NCI-H2227 (cell line): ENCODE results near the gene MMRN1.

Experiments used
- DNase-seq: peaks from one replicate; lab custom pipeline; 2025; ENCODE audit not compliant: unreplicated experiment; lab: John Stamatoyannopoulos, UW

The MMRN1 gene, protein sequence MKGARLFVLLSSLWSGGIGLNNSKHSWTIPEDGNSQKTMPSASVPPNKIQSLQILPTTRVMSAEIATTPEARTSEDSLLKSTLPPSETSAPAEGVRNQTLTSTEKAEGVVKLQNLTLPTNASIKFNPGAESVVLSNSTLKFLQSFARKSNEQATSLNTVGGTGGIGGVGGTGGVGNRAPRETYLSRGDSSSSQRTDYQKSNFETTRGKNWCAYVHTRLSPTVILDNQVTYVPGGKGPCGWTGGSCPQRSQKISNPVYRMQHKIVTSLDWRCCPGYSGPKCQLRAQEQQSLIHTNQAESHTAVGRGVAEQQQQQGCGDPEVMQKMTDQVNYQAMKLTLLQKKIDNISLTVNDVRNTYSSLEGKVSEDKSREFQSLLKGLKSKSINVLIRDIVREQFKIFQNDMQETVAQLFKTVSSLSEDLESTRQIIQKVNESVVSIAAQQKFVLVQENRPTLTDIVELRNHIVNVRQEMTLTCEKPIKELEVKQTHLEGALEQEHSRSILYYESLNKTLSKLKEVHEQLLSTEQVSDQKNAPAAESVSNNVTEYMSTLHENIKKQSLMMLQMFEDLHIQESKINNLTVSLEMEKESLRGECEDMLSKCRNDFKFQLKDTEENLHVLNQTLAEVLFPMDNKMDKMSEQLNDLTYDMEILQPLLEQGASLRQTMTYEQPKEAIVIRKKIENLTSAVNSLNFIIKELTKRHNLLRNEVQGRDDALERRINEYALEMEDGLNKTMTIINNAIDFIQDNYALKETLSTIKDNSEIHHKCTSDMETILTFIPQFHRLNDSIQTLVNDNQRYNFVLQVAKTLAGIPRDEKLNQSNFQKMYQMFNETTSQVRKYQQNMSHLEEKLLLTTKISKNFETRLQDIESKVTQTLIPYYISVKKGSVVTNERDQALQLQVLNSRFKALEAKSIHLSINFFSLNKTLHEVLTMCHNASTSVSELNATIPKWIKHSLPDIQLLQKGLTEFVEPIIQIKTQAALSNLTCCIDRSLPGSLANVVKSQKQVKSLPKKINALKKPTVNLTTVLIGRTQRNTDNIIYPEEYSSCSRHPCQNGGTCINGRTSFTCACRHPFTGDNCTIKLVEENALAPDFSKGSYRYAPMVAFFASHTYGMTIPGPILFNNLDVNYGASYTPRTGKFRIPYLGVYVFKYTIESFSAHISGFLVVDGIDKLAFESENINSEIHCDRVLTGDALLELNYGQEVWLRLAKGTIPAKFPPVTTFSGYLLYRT

GRCh38 chr4:89894649-89895550 lies at the start of gene MMRN1:
Gene MMRN1 (plus strand): TSS chr4:89894854. CDS start chr4:89894972, 118 bp downstream.
- DNase-seq, result no peak

DNA sequence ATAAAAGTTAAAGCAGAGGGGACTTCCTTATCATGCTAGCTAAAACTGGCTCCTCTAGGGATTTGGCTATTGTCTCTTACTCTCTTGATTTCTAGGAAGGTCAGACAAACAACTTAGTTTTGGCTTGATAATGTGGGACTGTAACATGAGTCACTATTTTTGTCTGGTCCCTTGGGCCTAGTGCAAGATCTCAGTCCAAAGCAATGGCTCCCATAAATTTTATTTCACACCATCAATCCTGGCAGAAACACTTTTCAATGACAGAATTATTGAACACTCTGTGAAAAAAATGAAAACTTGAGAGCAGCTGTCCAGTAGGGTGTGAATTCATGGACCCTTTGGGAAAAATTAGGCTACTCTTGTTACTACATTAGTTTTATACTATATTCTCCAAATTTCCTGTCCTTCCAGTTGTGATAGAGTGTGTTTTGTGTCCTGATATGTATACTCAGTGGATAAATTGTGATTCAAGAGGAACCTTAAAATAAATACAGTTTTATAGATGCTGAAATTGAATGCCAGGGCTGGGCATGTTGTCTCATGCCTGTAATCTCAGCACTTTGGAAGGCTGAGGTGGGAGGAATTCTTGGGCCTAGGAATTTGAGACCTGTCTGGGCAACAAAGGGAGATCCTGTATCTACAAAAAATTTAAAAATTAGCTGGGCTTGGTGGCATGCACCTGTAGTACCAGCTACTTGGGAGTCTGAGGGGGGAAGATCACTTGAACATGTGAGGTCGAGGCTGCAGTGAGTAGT lies 46.9 kb upstream of the MMRN1 start:
- no peak for DNase-seq

- DNase-seq, result no peak
Measured at GRCh38 chr4:89855236-89855635, 39.4 kb upstream of the MMRN1 start.

GRCh38 chr4:89860971-89861370 lies 33.7 kb upstream of the MMRN1 start:
- DNase-seq, result no peak

GRCh38 chr4:89863533-89863932 lies 31.1 kb upstream of the MMRN1 start:
- no peak for DNase-seq

DNA sequence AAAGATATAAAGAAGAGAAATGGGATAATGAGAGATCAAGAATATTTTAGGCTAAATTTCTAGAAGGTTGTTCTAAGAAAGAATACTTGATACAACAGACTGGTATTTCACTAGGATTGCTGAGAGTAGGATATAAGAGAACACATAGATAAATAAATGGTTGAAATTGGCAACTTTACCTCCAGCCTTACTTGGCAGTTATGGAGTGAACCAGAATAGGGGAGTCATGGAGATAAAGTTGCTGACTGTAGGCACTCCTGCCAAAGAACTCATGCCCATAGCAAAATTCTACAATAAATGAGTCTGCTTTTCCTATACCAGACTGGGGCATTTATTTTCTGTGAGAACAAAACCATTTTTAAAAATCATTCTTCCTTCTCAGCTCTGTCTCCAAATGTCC lies 26.4 kb upstream of the MMRN1 start:
- DNase-seq, result no peak

GRCh38 chr4:89868999-89869589 lies 25.6 kb upstream of the MMRN1 start:
- no peak for DNase-seq

- no peak for DNase-seq
Measured at GRCh38 chr4:89871211-89871610, 23.4 kb upstream of the MMRN1 start.

DNA sequence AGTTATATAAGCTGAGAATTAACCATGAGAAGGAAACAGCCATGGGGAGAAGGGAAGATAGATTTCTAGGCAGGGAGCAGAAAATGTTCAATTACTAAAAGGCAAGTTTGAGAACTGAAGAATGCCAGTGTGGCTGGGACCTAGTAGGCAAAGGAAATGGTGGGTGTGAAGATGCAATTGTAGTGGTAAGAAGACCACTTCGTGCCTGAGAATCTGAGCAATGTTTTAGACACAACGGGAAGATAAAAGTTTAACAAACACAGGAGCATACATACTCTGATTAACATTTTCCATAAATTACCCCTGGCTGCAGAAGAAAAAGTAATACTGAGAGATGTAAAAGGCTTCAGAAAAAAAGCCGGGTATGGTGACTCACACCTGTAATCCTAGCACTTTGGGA lies 18.1 kb upstream of the MMRN1 start:
- no peak for DNase-seq

DNA sequence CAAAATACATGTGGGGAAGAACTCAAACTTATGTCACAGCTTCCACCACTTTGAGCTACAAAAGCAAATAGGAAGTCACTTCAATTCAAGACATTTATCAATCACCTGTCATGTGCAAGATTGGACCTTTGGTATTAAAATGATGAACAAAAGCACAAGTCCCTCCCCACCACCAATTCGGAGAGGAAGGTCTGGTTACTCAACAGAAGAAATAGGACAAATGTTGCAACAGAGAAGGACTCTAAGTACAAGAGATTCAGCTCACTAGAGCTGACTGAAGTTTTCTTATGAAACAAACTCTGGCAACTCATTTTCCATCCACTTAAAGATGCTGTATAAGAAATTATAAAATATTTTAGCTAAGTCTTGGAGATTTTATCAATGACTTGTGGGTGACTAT lies 16.0 kb upstream of the MMRN1 start:
- DNase-seq, result no peak

- peak; percentile 47 for DNase-seq
Measured at GRCh38 chr4:89879215-89879614, 15.4 kb upstream of the MMRN1 start.

- no peak for DNase-seq
Measured at GRCh38 chr4:89889289-89889688, 5.4 kb upstream of the MMRN1 start.

- no peak for DNase-seq
Measured at GRCh38 chr4:89897867-89898266, 3.2 kb downstream of the MMRN1 start.

- DNase-seq, result no peak
Measured at GRCh38 chr4:89898304-89898716, 3.7 kb downstream of the MMRN1 start.

DNA sequence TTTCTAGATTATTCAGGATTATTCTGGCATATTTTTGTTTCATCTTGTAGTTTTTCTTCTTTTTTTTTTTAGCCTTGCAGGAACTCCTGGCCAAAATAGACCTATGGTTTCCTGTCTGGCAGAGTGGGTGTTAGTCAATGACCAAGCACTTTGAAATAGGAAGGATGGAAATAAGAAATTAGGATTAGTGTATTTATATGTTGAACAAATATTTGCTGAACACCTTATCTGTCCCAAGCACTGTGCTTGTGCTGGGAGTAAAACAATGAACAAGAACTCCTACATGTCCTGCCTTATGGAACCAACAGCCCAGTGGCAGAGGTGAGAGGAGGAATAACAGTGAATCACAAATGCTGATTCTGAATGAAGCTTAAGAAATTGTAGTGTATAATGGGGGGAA lies 4.5 kb downstream of the MMRN1 start:
- no peak for DNase-seq

DNA sequence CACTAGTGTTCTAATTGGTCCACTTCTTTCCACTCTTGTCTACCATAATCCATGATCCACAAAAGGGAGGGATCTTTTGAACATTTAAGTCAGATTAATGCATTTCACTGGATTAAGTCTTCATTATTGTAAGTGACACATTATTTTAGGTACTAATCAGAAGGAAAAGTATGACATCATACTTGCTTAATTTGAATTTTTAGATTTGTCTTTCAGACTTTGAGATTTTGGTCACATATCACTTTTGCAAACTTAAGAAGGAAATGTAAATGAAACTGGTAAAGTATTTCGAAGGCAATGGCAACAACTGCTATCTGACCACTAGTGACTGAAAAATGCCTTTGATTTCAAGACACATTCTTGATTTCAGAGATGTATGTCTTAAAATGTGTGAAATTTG lies 5.2 kb downstream of the MMRN1 start:
- DNase-seq, result no peak

DNA sequence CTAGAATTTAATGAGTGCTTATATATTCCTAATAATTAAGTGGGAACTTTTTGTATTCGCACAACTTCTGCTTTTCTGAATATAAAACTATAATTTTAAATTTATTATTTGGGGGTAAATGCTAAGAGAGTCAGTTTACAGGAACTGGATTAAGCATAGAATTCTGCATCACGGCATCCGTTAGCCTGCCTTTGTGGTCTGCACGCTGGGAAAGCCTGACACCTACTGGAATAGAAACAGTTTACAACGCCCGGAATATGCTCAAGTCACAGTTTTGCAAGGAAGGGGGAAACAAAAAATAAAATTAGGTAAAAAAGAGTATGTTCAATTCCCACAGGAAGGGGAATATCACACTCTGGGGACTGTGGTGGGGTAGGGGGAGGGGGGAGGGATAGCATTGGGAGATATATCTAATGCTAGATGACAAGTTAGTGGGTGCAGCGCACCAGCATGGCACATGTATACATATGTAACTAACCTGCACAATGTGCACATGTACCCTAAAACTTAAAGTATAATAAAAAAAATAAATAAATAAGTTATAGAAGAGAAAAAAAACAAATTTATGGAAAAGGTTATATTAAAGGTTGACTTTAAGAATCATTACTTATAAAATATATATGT lies 7.3 kb downstream of the MMRN1 start:
- DNase-seq, result peak; percentile 67

DNA sequence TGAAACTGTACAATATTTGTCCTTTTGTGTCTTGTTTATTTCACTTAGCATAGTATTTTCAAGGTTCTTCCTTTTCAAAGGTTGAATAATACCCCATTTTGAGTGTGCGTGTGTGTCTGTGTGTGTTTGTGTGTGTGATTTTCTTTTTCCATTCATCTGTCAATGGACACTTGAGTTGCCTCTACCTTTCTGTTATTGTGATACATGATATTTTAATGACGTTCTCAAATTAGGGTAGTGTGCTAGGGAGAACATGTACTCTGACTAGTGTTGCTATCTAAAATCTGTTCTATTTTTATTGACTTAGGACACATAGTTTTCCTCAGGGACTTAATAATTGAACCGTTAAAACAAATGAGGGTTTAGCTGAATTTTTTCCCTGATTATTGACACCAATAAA lies 9.9 kb downstream of the MMRN1 start:
- DNase-seq, result no peak

GRCh38 chr4:89906316-89906715 lies 11.7 kb downstream of the MMRN1 start:
- no peak for DNase-seq
